Stimulated activated CD4-positive, alpha-beta T cell treated with anti-CD3 and anti-CD28 coated beads, TNF-alpha, amount 100 ng/mL, for 24 hours (primary cell): Measurements from ENCODE around the gene PLPPR1.
"Not testable (repeated sequence)": the region's sequence is repeated elsewhere in the genome, so short reads cannot be mapped to it uniquely, and the experiment has no call there.

Experiments
- DNase-seq, 3 experiments: peaks; one replicate each; pipeline ENCODE4 v3.0.0-alpha.2; 2020; ENCODE audit warnings: low read depth in 3 of 3

PLPPR1 gene

DNA sequence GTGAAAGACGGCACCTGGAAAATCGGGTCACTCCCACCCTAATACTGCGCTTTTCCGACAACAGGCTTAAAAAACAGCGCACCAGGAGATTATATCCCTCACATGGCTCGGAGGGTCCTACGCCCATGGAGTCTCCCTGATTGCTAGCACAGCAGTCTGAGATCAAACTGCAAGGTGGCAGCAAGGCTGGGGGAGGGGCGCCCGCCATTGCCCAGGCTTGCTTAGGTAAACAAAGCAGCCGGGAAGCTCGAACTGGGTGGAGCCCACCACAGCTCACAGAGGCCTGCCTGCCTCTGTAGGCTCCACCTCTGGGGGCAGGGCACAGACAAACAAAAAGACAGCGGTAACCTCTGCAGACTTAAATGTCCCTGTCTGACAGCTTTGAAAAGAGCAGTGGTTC lies 262.5 kb downstream of the PLPPR1 start:
- not testable (repeated sequence) for DNase-seq

- DNase-seq: no peak
Observed at GRCh38 chr9:101299901-101300300, 271.4 kb downstream of the PLPPR1 start.

DNA sequence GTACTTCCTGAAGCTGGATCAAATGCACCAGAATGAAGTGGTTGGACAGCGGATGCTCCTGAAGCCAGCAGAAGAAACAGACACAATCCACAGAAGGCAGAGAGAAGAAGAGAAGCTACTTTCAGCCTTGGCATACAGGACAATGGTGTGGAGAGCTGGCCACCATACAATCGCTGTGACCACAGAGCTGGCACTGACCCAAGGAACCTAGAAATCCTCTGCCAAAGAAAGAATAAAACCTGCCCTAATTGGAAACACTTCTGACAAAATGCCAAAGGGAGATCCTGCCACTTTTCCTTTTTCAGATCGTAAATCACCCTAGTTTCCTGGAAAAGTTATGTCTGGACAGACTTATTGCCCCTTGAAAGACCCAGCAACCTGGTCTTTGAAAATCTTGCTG lies 278.5 kb downstream of the PLPPR1 start:
- no peak for DNase-seq

DNA sequence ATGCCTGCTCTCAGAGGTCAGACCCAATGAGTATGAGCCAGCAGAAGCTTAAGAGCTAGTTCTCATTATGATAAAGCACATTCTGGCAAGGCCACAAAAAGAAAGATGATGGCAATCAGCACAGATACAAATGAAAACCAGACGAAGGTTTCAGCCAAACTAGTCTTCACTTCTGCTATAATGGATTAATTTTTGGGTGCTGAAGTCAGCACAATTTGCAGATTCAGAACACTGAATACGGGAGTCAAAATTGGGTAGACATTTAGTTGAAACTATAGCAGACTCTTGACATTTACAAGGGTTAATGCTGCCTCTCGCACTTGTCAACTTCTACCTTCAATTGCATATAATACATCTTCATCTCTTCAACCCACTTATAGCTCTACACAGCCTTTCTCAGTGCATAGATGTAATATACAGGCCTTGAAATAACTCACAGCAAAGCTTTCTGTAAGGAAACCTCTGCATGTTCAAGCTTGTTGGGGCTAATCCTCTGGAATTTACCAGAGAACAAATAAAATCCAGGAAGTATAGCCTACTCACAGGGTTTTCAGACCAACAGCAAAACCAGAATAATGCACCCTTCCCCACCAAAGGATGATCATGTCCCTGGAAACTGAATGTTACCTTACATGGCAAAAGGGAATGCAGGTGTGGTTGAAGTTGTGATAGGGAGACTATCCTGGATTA lies 279.1 kb downstream of the PLPPR1 start:
- no peak for DNase-seq

GRCh38 chr9:101309139-101309538 lies 280.6 kb downstream of the PLPPR1 start:
- no peak for DNase-seq

GRCh38 chr9:101311191-101311590 lies 282.7 kb downstream of the PLPPR1 start:
- no peak for DNase-seq

GRCh38 chr9:101311758-101312420 lies 283.4 kb downstream of the PLPPR1 start:
- DNase-seq: peak in 1 of 3 experiments; percentile 3

GRCh38 chr9:101312661-101313060 lies 284.1 kb downstream of the PLPPR1 start:
- no peak for DNase-seq

GRCh38 chr9:101315112-101315450 lies 286.6 kb downstream of the PLPPR1 start:
- no peak for DNase-seq

DNA sequence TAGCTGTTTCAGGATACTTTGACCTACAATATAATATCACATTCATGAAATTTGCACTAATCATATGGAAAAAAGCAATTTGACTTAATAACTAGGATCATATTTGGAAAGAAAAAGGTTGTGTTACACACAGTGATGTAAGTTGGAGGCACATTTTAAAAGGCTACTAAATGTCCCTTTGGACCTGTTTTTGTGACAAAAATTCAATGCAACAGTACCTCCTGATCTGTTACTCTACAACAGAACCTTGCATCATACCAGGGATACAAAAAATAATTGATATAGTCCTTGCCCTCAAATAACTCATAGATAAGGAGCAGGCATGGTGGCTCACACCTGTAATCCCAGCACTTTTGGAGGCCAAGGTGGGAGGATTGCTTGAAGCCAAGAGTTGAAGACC lies 289.2 kb downstream of the PLPPR1 start:
- no peak for DNase-seq

DNA sequence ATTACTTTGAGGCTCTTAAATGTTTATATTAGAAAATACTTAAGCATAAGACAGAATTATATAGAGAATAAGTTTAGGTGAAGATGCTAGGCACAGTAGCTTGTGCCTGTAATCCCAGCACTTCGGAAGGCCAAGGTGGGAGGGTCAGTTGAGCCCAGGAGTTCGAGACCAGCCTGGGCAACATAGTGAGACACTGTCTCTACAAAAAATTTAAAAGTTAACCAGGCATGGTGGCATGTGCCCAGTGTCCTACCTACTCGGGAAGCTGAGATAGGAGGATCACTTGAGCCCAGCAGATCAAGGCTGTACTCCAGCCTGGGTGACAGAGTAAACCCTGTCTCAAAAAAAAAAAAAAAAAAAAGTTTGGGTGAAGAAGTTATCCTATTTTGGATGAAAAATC lies 294.6 kb downstream of the PLPPR1 start:
- no peak for DNase-seq

- no peak for DNase-seq
Observed at GRCh38 chr9:101324245-101324804, 295.8 kb downstream of the PLPPR1 start.

DNA sequence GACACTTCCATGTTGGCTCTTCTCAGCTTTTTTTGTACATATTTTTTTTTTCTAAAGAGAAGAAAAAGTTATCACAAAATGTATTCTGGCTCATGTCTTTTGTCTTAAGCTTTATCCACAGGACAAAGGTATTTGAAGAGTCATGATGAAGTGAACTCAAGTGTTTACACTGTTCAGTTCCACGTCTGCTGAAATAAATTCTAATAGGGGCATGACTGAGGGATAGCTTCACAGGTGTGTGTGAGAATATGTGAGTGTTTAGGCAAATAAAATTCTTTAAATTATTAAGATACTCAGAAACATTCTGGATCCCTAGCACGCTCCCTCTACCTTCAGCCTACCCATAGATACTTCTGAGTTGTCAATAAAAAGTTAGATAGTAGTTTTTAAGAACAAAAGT lies 296.5 kb downstream of the PLPPR1 start:
- no peak for DNase-seq

DNA sequence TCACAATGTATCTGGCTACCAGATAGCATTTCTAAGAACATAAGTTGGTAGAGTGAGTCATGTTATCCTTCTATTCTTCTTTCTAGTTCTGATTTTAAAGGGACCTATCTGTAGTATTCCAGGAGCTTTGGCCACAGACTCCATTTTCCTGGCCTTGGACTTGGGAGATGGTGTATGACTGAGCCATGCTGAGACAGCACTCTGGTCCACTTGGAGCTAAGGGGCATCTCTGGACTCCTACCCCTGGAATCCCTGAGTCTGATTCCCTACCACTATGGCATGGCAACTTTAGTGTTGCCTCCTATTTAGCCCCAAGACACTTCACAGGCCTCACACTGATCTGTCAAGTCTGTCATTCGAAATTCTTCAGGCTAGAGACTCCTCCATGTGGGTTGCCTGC lies 297.5 kb downstream of the PLPPR1 start:
- no peak for DNase-seq

- DNase-seq: no peak
Observed at GRCh38 chr9:101326501-101326900, 298.0 kb downstream of the PLPPR1 start.

GRCh38 chr9:101327422-101327909 lies 298.9 kb downstream of the PLPPR1 start:
- DNase-seq: not testable (repeated sequence)

GRCh38 chr9:101332362-101332761 lies 303.8 kb downstream of the PLPPR1 start:
- no peak for DNase-seq

DNA sequence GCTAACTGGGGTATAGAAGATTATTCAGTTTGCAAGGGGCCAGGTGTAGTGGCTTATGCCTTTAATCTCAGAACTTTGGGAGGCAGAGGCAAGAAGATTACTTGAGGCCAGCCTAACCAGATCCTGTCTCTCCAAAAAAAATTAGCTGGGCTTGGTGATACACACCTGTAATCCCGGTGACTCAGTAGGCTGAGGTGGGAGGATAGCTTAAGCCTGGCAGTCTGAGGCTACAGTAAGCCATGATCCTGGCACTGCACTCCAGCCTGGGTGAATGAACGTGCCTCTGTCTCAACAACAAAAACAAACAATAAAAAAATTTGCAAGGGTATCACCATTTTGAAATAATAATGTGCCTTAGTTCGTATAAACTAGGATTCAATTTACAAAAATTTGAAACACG lies 305.0 kb downstream of the PLPPR1 start:
- no peak for DNase-seq

- no peak for DNase-seq
Observed at GRCh38 chr9:101333926-101334702, 305.6 kb downstream of the PLPPR1 start.

GRCh38 chr9:101336091-101336490 lies 307.6 kb downstream of the PLPPR1 start:
- DNase-seq: no peak

DNA sequence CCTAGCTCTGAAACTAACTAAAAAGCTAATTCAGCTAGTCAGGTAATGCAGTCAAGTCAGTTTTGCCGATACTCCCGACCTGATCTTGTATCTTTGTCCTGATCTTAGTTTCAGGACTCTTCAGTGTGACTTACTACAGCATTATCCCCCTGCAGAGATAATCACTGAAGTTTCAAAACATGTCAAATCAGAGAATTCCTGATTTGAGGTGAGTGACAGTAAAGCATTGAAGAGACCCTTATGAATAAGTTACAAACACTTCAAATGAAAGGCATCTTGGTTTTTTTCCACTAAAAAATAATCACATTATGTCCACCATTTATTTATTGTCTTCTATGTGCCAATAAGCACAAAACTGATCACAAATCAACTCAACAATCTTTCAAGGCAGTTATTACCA lies 308.7 kb downstream of the PLPPR1 start:
- no peak for DNase-seq

DNA sequence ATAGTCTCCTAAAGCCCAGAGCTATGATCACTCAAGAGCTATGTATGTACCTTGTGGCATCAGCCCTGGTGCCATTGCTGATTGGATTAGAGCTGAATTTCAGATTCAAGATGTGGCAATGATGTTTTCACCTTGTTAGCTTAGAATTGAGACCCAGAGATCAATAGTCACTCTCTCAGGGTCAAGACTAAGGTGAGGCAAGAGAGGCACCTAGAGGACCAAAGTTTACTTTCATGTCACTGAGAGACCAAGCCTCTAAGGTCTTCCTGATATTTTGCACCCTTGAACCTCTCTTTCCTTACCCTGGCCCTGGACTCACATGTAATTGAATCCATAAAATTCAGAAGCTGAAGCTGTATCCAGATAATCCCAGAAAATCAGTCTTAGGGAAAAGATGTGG lies 313.4 kb downstream of the PLPPR1 start:
- DNase-seq: no peak
